GM19238 (cell line): ENCODE measurements around the gene MAJIN.

ENCODE experiments used
- DNase-seq: peaks from one replicate; pipeline ENCODE4 v3.0.0; 2011; ENCODE audit warnings: low spot score; ENCODE audit not compliant: insufficient read length

MAJIN gene

DNA sequence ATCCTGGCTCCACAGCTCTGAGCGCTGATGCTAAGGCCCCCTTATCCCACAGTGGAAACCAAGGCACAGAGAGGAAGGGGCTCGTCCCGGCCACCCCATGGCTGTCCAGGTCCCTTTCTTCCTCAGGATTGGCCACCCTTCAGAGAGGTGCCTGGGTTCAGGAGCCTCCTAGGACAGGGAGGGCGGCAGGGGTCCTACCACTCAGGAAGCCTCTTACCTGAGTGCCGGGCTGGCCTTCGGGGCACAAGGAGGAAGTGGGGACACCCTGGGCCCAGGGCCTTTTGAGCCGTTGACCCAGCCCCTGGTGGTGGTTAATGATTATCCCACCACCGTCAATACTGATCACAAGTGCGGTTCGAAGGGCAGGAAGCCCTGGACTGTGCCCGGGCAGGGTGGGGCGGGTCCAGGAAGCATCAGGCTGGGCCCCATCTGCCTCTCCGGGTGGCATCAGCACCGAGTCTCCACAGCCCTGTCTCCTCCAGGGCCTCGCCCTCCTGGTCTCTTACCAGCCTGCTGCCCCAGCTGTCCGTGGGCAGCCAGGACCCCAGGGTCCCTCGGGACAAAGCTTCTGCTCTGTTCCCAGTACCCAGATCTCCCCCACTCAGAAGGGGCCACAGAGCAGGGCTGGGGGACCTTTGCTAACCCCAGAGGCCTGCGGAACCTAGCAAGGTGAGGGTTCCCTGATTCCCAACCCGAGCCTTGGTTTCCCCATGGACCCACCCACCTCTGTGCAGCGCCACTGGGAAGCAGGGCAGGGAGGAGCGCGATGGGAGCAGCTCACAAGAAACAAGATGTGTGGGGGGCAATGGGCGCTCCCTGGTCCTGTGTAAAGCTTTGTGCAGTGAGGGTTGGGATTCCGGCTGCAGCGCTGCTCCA is 78.5 kb downstream of the MAJIN start:
- DNase-seq: no peak

DNA sequence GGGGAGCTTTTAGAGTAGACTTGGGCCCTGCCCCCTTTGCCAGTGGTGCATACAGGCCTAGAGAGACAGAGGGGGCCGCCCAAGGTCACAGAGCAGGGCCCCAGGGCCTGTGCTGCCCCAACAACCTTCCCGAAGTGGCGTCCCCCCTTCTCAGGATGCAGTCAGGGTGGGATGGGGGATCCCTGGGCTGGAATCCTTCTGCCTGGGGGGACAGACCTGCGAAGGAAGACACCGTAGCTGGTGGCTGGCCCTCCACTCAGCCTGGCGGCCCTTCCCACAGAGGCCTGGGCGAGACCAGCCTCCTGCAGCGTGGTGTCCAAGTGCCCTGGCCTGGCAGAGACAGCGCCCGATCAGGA is 79.1 kb downstream of the MAJIN start:
- DNase-seq: no peak

DNA sequence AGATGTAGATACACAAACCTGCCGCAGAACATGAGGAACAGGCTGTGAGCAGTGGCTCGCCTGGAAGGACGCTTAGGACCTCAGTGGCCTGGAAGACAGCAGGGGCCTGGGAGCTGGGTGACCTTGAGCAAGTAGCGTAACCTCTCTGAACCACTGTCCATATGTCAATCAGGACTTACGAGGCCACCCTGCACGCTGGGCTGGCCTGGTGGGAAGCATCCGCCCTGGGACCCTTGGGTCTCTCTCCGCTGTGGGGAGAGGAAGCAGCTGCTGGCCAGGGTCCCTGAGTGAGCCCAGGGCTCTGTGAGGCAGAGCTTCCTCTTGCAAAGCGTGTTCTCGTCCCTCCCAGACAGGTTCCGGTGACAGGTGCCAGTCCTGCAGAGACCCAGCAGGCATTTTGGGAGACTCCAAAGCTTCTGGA is 79.5 kb downstream of the MAJIN start:
- no peak for DNase-seq

DNA sequence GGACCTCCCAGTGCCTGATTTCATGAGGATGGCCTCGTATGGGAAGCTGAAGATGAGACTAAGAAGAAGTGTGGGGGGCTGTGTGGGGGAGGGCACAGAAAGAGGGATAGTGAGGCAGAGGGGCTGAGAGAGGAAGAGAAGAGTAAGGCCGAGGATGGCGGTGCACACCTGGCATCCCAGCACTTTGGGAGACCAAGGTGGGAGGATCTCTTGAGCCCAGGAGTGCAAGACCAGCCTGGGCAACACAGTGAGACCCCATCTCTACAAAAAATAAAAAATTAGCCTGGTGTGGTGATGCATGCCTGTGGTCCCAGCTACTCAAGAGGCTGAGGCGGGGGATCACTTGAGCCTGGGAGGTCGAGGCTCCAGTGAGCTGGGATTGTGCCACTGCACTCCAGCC is 80.0 kb downstream of the MAJIN start:
- DNase-seq: no peak

DNA sequence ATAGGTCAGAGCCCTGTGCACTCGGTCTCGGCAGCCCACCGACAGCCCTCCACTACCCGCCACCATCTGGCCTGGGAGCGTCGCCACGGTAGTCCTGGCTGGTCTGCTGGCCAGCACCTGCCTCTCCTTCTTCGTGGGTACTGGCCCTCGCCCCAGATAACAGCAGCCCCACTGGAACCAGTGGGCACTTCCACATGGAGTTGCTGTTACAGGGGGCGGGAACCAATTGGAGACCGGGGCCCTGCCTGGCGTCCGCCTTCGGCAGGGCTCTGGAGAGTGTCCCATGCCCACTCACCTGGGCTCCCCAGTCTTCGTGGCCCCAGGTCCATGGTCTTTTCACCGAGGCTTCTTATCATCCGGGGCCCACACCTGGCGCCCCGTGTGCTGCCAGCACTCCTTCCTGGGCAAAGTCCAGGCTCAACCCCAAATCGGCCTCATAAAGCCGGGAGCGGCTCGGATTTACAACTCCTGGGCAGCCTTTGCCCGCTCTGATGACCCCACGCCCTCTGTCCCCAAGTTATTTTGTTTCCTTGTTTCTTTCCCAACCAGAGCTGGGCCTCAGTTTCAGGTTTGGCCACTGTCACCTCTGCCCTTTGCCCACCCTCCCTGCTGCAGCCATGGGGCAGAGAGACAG is 80.6 kb downstream of the MAJIN start:
- no peak for DNase-seq

DNA sequence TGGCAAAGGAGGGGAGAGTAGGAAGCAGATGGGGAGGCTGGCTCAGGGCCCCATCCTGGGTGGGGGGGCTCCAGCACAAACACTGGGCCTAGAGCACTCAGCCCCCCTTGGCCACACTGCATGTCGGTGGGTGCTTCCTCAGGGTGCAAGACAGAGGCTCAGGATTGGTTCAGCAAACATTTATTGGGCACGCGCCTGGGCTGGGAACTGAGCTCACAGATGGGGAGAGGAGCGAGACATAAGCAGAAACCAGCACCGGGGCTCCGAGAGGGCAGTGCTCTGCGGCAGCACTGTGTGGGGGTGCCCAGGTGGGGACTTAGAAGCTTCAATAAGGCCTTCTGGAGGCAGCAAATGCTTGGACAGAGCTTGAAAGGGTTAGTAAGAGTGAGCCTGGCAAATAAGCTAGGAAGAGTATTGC is 81.4 kb downstream of the MAJIN start:
- DNase-seq: no peak

DNA sequence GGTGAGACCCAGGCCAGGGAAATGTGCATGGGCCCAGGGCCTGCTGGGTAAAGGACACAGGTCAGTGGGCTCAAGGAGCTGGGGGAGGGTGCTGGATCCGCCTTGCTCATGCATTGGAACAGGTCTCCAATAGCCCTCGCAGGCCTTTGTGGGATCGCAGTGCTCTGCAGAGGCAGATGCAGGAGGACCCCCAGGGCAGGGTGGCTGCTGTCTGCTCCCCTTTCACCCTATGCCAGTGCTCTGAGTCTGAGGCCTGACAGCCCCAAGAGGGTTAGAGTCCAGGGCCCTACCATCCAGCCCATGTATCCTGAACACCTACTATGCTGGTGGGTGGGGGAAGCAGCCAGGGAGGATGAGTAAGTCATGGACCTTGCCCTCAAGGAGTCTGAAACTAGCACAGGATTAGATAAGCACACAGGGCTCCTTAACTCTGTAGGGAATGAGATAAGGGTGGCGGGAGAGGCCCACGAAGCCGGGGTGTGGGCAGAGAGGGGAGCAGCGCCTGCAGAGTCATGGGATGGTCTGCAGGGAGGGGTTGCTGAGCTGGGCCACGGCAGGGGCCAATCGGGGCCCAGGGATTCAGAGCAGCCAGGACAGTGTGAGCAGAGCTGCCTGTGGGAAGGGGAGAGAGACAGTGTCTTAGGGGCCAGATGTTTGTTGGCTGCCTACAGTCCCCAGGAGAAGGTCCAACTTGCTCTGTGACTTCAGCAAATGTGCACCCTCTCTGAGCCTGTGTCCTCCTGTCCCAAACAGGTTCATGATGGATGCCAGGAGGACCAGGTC is 83.0 kb downstream of the MAJIN start:
- DNase-seq: no peak

DNA sequence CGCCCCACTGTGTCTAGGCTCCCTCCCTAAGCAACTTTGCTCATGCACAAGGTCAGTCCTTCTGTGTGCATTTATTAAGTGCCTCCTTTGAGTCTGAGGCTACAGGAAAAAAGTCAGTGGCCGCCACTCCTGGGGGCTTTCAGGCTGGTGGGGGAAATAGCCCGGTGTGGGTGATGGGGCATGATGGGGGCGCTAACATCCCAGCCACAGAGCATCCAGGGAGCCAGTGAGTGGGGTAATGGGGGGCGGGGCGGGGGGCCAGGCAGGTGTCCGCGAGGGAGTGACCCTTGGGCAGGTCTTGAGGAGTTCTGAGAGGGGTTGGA is 83.5 kb downstream of the MAJIN start:
- no peak for DNase-seq
